ENCODE results near the gene TNFAIP8L3. TPM values are rescaled to one million over a fixed set of nuclear protein-coding genes. Genes with fewer than 3 reads are reported as not detected.

TNFAIP8L3 gene
- total and polyA plus RNA-seq, 2 donors = 0.47 to 4.7 TPM

DNA sequence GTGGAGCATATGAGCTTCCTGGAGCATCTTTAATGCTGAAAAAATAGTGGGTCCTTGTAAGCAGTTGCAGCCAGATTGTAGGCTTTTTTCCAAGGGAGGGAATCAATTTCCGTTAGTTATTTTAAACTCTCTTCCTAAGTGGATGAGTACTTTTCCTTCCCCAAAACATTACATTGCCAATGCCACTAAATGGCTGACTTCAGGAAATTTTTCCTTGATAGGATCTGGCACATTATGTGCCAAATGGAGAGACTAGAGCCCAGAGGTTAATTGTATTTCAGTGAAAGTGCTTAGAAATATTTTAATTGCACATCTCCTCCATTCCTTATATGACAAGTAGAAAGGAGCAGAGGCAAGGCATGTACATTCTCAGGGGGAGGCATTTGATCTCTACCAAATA lies 83.5 kb downstream of the TNFAIP8L3 start:
- no peaks in the 10 kb centered on the region for H3K4me1 ChIP-seq (ENCODE audit: control insufficient read depth in 2 of 2, insufficient read depth in 2 of 2, low read length in 2 of 2)
- DNase-seq (ENCODE audit: low read depth in 6 of 9, low spot score in 9 of 9) = no peak
- no peak overlapping the region for H3K4me3 ChIP-seq (ENCODE audit: low read length in 2 of 2)
- H3K9me3 ChIP-seq (ENCODE audit: control insufficient read depth in 2 of 2, insufficient read depth in 1 of 2, low read length in 1 of 2) = peaks cover 0 to 2% of the 10 kb centered on the region in 2 donors
- H3K27me3 ChIP-seq (ENCODE audit: control insufficient read depth in 2 of 2, insufficient read depth in 1 of 2, low read length in 1 of 2) = no peaks in the 10 kb centered on the region
- H3K36me3 ChIP-seq (ENCODE audit: control insufficient read depth in 2 of 2, insufficient read depth in 2 of 2, low read length in 1 of 2) = no peaks in the 10 kb centered on the region
- H3K27ac ChIP-seq (ENCODE audit: low read depth in 1 of 2, low read length in 1 of 2) = no peak overlapping the region
- WGBS = 97% methylated on average over 1 of the region's 1 CpG

DNA sequence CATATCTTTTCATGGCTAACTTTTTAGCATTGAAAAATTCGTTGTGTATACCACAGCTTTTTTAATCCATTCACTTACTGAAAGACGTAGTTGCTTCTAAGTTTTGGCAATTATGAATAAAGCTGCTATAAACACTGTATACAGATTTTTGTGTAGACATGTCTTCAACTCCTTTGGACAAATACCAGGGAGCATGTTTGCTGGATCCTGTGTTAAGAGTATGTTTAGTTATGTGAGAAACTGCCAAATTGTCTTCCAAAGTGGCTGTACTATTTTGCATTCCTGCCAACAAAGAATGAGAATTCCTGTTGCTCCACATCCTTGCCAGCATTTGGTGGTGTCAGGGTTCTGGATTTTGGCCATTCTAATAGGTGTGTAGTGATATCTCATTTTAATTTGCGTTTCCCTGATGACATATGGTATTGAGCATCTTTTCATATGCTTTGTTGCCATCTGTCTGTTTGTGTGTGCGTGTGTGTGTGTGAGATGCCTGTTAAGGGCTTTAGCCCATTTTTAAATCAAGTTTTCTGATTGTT lies 87.5 kb downstream of the TNFAIP8L3 start:
- WGBS = 97% methylated on average over 4 of the region's 4 CpGs
- peaks cover 0 to 2% of the 10 kb centered on the region in 2 donors for H3K9me3 ChIP-seq (ENCODE audit: control insufficient read depth in 2 of 2, insufficient read depth in 1 of 2, low read length in 1 of 2)
- no peaks in the 10 kb centered on the region for H3K27me3 ChIP-seq (ENCODE audit: control insufficient read depth in 2 of 2, insufficient read depth in 1 of 2, low read length in 1 of 2)
- no peaks in the 10 kb centered on the region for H3K4me1 ChIP-seq (ENCODE audit: control insufficient read depth in 2 of 2, insufficient read depth in 2 of 2, low read length in 2 of 2)
- no peak for DNase-seq (ENCODE audit: low read depth in 6 of 9, low spot score in 9 of 9)
- H3K36me3 ChIP-seq (ENCODE audit: control insufficient read depth in 2 of 2, insufficient read depth in 2 of 2, low read length in 1 of 2) = peaks cover 4 to 10% of the 10 kb centered on the region in 2 donors
- H3K27ac ChIP-seq (ENCODE audit: low read depth in 1 of 2, low read length in 1 of 2) = no peak overlapping the region
- H3K4me3 ChIP-seq (ENCODE audit: low read length in 2 of 2) = no peak overlapping the region

Other genes with a start within 250 kb of the TNFAIP8L3 start
- gene AP4E1, start 186.2 kb downstream of the TNFAIP8L3 start, total RNA-seq = 6.5 TPM
- 5.9 TPM for gene AP4E1, start 186.2 kb downstream of the TNFAIP8L3 start, polyA plus RNA-seq
- gene CYP19A1, start 243.7 kb upstream of the TNFAIP8L3 start, total RNA-seq = 0.42 TPM
- gene CYP19A1, start 243.7 kb upstream of the TNFAIP8L3 start, polyA plus RNA-seq = 2.2 TPM
- 0.14 TPM for gene GLDN, start 246.7 kb upstream of the TNFAIP8L3 start, total RNA-seq
- gene GLDN, start 246.7 kb upstream of the TNFAIP8L3 start, polyA plus RNA-seq = 1.3 TPM